GM12892 (cell line): ENCODE measurements around the gene ZNF385C.
"Not testable (repeated sequence)": the region's sequence is repeated elsewhere in the genome, so short reads cannot be mapped to it uniquely, and the experiment has no call there.

Experiments used
- DNase-seq: peaks from one replicate; pipeline ENCODE4 v3.0.0; 2011; ENCODE audit not compliant: insufficient read length
- FAIRE-seq: peaks from 2 replicates; lab custom pipeline; 2011; peaks lifted over from hg19 to GRCh38; lab: Jason Lieb, UNC
- POLR2A ChIP-seq: IDR thresholded peaks from 2 replicates; pipeline ENCODE4 v1.6.1; 2011; ENCODE audit warnings: low read depth, low read length, control low read depth
- POLR2AphosphoS5 ChIP-seq: IDR thresholded peaks from 2 replicates; pipeline ENCODE4 v1.6.1; 2011; ENCODE audit warnings: low read depth, low read length, control low read depth
- TAF1 ChIP-seq: IDR thresholded peaks from 2 replicates; pipeline ENCODE4 v1.6.1; 2011; ENCODE audit warnings: low read depth, mild to moderate bottlenecking, control low read depth, low read length, borderline replicate concordance

Gene ZNF385C

DNA sequence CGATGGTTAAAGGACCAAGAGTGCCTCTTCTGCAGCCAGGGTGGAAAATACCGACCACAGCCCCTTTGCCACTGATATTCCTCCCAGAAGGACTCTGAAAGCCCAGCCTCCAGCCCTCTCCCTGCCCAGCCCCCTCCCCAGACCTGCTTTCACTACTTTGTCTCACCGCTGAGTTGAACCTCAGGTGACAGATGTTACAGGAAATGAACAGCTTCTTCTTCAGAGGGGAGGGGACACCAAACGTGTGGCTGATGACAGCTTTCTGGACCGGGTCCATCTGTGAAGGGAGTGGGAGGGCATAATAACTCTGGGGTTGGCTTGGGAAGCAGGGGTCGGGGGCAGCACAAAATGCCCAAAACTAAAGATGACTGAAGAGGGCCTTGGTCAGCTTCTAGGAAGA lies 64.2 kb downstream of the ZNF385C start:
- FAIRE-seq: no peak

GRCh38 chr17:42031584-42031983 lies 66.7 kb downstream of the ZNF385C start:
- FAIRE-seq (no peak), DNase-seq (no peak)
- TF ChIP-seq POLR2AphosphoS5 (no peak), TAF1 (no peak), POLR2A (no peak)

More for the DNA sequence above, 64.2 kb downstream of the ZNF385C start:
- DNase-seq: no peak
- TF ChIP-seq TAF1 (no peak), POLR2A (no peak), POLR2AphosphoS5 (no peak)

- FAIRE-seq (no peak), DNase-seq (no peak)
- TF ChIP-seq TAF1 (no peak), POLR2A (no peak), POLR2AphosphoS5 (no peak)
Observed at GRCh38 chr17:42028791-42029127, 69.5 kb downstream of the ZNF385C start.

DNA sequence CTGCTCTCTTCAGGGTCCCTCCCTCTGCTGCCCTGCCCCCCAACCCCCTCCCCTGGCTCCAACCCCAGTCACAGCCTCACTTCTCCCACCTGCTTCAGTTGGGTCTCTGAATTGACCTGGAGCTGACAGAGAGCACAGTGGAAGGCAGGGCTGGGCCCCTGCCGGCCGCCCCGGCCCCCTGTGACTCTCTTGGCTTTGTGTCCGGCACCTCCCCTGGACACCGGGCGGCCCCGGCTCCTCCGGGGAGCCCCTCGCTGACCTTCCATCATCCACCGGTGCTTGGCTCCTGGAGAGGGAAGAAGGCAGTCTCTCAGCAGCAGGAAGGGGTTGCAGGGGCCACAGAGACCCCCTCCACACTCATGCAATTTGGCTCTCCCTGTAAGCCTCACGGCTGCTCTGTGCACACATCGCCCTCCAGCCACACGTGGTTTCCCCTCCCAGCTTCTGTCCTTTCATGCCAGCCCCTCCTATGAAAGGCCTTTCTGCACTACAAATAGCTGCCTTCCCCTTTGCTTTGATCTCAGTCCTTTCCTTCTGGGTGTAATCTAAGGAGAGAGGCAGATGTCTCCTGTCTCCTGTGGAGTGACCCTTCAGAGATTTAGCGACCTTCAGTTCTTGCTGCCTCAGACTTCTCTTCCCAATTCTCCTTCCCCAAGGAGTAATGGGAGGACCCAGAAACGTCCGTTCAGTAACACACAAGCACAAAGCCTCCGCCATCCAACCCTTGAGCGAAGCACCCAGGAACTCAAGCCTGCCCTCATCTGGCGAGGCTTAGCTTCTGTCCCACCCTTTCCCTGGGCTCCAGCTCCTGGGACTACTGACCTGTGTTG lies 70.1 kb downstream of the ZNF385C start:
- TF ChIP-seq POLR2A: no peak
- TF ChIP-seq POLR2AphosphoS5: no peak
- no peak for TF ChIP-seq TAF1
- FAIRE-seq: no peak
- no peak for DNase-seq

- DNase-seq (no peak), FAIRE-seq (no peak)
- TF ChIP-seq POLR2AphosphoS5 (no peak), TAF1 (no peak), POLR2A (no peak)
Observed at GRCh38 chr17:42027590-42027889, 70.7 kb downstream of the ZNF385C start.

GRCh38 chr17:42026857-42027589 lies 71.2 kb downstream of the ZNF385C start:
- no peak for TF ChIP-seq TAF1
- DNase-seq (no peak), FAIRE-seq (no peak)

DNA sequence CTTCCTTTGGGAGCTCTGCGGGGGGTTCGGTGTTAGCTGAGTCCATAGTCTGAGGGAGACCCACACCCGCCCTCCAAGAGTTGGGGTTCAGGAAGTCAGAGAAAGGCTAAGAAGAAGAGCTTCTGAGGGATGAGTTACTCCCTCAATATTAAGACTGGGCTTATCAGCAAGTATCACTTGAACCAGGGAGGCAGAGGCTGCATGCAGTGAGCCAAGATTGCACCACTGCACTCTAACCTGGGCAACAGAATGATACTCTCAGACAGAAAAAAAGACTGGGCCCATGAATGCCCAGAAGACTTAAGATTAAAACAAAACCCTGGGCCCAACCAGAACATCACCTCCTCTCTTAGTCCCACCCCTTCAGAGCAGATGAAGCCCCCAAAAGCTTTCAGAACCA lies 72.3 kb downstream of the ZNF385C start:
- TF ChIP-seq POLR2A (no peak), TAF1 (no peak), POLR2AphosphoS5 (no peak)
- DNase-seq (no peak), FAIRE-seq (no peak)

DNA sequence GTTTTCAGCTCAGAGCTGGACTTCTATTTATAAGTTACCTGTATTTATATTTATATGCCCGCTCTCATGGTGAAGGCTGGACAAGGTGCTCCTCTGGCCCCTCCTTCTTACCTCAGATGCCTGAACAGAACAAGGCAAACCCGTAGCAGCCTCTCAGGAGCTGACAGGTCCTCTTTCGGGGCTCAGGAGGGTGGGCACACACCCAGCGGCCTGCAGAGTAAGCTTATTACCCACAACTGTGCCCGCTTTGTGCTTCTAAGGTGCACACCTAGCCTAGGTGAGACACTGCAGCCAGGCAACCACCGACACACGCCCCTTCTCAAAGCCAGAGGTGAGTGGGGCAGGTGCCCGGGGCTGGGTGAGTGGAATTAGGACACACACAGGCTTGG lies 73.1 kb downstream of the ZNF385C start:
- no peak for DNase-seq
- no peak for TF ChIP-seq TAF1
- TF ChIP-seq POLR2AphosphoS5: no peak
- no peak for FAIRE-seq

- FAIRE-seq (no peak), DNase-seq (no peak)
- TF ChIP-seq TAF1 (no peak), POLR2AphosphoS5 (no peak), POLR2A (no peak)
Observed at GRCh38 chr17:42023524-42024349, 74.5 kb downstream of the ZNF385C start.

- FAIRE-seq, DNase-seq: not testable (repeated sequence)
Observed at GRCh38 chr17:42020845-42021244, 77.4 kb downstream of the ZNF385C start.

GRCh38 chr17:42019509-42020404 lies 78.5 kb downstream of the ZNF385C start, which contains the start of gene NKIRAS2:
TSS of gene NKIRAS2 (plus strand) at chr17:42020090. CDS start at chr17:42021578, 1,488 bp downstream.
- DNase-seq: peak; percentile 94
- peak; percentile 88 for FAIRE-seq
- TF ChIP-seq POLR2A: peak; percentile 81; the same call in 1 of the 2 replicates
- TF ChIP-seq POLR2AphosphoS5: peak; percentile 44; the same call in 1 of the 2 replicates
- TF ChIP-seq TAF1: peak; percentile 45; the same call in 1 of the 2 replicates
